Fibroblast of the aortic adventitia (primary cell): ENCODE results near the gene GJD3. TPM values are rescaled to one million over a fixed set of nuclear protein-coding genes. Genes with fewer than 3 reads are reported as not detected.

Experiments
- DNase-seq: peaks from one replicate; pipeline ENCODE4 v3.0.0-alpha.2; 2010; ENCODE audit warnings: low read depth
- H3K4me3 ChIP-seq: 2 replicates; pipeline ENCODE4 v1.5.1; 2011; ENCODE audit warnings: low read depth, mild to moderate bottlenecking, control low read depth, low read length, moderate library complexity
- total RNA-seq: library from RNA; depleted of rRNA; stranded (reverse); fragments of >200 nt; gene quantifications from 2 replicates; pipeline ENCODE4 v1.2.3, GENCODE V29; 2012; ENCODE audit warnings: low replicate concordance
- TF ChIP-seq, protein P1 (sequence below): IDR thresholded peaks from 2 replicates; pipeline ENCODE4 v1.5.1; 2011; ENCODE audit warnings: mild to moderate bottlenecking, low read length, control low read depth, inconsistent platforms; ENCODE audit not compliant: insufficient read depth

The GJD3 gene
- total RNA-seq, 1 donor, result not detected

DNA sequence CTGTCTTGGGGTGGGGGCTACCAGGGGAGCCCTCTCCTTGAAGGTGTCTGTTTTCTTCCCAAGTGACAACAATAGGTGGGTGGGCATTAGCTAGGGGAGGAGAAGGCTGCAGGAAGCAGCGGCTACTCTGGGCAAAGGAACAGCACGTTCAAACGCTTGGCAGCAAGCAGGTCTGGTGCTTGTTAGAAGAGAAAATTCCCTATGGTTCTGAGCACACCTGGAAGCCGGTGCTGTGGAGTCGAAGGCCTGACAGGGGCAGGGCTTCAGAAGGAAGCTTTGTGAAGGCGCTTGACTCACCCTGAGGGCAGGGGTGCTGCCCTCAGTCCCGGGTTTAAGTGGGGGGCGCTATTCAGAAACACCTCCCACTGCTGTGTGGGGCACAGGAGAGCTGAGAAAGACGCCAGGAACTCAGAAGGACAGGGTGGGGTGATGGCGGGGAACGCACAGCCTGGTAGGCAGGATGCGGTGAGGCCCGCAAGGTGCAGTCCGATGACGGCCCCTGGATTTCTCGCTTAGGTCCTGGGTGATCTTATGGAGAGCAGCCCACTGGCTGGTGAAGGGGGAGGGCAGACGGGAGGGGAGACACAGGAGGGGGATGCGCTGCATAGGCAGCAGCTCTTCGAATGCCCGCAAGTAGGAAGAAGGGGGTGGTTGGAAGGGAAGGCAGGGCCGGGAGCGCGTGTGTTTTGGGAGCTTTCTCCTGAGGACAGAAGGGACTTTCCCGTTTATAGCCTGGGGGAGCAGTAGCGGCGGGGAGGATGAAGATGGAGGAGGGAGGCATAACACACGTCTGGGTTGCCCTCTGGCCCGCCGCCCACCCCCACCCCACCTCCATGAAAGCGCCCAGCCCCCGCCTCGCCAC is 3.2 kb downstream of the GJD3 start:
- DNase-seq, result no peak
- H3K4me3 ChIP-seq, result no peak overlapping the region
- TF ChIP-seq, protein P1, sequence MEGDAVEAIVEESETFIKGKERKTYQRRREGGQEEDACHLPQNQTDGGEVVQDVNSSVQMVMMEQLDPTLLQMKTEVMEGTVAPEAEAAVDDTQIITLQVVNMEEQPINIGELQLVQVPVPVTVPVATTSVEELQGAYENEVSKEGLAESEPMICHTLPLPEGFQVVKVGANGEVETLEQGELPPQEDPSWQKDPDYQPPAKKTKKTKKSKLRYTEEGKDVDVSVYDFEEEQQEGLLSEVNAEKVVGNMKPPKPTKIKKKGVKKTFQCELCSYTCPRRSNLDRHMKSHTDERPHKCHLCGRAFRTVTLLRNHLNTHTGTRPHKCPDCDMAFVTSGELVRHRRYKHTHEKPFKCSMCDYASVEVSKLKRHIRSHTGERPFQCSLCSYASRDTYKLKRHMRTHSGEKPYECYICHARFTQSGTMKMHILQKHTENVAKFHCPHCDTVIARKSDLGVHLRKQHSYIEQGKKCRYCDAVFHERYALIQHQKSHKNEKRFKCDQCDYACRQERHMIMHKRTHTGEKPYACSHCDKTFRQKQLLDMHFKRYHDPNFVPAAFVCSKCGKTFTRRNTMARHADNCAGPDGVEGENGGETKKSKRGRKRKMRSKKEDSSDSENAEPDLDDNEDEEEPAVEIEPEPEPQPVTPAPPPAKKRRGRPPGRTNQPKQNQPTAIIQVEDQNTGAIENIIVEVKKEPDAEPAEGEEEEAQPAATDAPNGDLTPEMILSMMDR, result no peak

DNA sequence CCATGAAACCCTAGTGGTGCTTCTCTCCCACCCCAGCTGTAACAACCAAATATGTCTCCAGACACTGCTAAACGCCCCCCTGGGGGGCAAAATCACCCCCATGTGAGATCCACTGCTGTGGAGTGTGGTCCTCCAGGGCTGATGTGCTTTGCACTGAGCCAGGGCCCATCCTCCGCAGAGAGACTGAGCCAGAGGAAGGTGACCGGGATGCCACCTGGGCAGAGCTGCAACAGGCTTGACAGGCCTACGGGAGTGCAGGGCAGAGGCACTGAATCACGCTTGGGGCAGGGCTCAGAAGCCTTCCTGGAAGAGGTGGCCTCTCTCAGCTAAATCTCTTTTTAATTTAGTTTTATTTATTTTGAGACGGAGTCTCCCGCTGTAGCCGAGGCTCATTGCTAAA is 4.4 kb downstream of the GJD3 start:
- no peak for DNase-seq
- no peak overlapping the region for H3K4me3 ChIP-seq
- TF ChIP-seq, protein P1, result no peak

DNA sequence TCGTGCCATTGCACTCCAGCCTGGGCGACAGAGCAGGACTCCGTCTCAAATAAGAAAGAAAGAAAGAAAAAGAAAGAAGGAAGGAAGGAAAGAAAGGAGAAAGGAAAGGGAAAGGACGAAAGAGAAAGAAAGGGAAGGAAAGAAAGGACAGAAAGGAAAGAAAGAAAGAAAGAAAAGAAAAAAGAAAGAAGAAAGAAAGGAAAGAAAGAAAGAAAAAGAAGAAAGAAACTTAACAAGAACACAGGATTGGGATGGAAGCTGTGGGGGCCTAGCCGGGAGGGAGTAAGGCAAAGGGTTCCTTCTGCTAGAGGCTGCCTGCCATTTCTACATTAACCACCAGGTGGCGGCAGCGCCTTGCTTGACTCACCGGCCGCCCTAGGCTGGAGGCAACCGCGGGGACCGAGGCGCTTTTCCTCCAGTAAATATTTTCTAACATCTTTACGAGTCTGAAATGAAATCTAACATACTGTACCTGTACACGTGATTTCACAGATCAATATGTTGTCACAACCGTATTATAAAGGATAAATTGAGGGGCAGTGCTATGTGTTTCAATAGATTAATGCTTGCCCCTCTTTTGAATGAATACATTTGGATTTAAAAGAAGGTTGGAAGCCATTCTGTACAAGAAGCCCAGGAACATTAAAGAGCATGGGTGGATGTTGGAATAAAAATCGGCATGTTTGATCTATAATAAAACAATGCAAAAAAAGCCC is 6.1 kb downstream of the GJD3 start:
- TF ChIP-seq, protein P1, result peak; percentile 94
- no peak overlapping the region for H3K4me3 ChIP-seq
- peak; percentile 89 for DNase-seq

DNA sequence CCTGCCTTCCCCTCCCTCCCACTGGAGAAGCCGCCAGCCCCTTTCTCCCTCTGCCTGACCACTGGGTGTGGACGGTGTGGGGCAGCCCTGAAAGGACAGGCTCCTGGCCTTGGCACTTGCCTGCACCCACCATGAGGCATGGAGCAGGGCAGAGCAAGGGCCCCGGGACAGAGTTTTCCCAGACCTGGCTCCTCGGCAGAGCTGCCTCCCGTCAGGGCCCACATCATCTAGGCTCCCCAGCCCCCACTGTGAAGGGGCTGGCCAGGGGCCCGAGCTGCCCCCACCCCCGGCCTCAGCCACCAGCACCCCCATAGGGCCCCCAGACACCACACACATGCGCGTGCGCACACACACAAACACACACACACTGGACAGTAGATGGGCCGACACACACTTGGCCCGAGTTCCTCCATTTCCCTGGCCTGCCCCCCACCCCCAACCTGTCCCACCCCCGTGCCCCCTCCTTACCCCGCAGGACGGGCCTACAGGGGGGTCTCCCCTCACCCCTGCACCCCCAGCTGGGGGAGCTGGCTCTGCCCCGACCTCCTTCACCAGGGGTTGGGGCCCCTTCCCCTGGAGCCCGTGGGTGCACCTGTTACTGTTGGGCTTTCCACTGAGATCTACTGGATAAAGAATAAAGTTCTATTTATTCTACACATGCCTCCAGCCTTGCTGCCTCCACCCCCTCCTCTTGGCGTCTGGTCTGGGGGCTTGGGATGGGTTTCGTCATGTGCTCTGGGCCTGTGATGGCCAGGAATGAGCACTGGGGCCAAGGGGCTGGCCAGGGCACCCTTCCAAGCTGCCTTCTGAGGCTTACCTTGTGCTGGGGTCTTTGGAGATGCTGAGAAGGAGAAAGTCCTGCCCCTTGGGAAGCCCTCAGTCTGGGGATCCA is 7.3 kb downstream of the GJD3 start:
- no peak for DNase-seq
- no peak overlapping the region for H3K4me3 ChIP-seq
- TF ChIP-seq, protein P1, result no peak

DNA sequence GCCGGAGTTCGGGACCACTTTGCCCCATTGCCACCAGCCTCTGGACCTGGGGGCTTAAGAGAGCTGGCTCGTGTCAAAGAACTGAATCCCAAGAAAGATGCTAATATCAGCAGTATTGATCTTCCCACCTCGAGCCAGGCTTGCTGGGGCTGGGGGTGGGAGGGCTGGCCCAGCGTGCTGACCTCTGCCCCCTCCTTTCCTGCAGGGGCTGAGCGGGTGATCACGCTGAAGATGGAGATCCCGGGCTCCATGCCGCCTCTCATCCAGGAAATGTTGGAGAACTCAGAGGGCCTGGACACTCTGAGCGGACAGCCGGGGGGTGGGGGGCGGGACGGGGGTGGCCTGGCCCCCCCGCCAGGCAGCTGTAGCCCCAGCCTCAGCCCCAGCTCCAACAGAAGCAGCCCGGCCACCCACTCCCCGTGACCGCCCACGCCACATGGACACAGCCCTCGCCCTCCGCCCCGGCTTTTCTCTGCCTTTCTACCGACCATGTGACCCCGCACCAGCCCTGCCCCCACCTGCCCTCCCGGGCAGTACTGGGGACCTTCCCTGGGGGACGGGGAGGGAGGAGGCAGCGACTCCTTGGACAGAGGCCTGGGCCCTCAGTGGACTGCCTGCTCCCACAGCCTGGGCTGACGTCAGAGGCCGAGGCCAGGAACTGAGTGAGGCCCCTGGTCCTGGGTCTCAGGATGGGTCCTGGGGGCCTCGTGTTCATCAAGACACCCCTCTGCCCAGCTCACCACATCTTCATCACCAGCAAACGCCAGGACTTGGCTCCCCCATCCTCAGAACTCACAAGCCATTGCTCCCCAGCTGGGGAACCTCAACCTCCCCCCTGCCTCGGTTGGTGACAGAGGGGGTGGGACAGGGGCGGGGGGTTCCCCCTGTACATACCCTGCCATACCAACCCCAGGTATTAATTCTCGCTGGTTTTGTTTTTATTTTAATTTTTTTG is 8.5 kb downstream of the GJD3 start:
- TF ChIP-seq, protein P1, result no peak

More for the DNA sequence above, 8.5 kb downstream of the GJD3 start:
- no peak overlapping the region for H3K4me3 ChIP-seq
- DNase-seq, result no peak
